HEK293 (cell line): ENCODE measurements around the gene PGK2.
A peak's percentile ranks its signal among the peaks of the same experiment; 100 is the strongest.
"Not testable (repeated sequence)": the region's sequence is repeated elsewhere in the genome, so short reads cannot be mapped to it uniquely, and the experiment has no call there.

Source experiments
- CTCF ChIA-PET: fragments of 350-600 bp; formaldehyde crosslinking; extraction: SDS; loops from one replicate; lab custom pipeline; 2021; ENCODE audit warnings: antibody characterized with exemption; lab: Yijun Ruan, JAX
- POLR2A ChIA-PET: fragments of 300-600 bp; formaldehyde crosslinking; extraction: SDS; loops from one replicate; lab custom pipeline; 2020; ENCODE audit warnings: antibody characterized with exemption, inconsistent platforms; lab: Yijun Ruan, JAX
- H3K27ac ChIP-seq: fragments of 200-500 bp; sonication (Bioruptor generic); 2 replicates; pipeline ENCODE4 v1.5.1; 2014; ENCODE audit warnings: low read depth, low read length, control low read depth, inconsistent platforms; ENCODE audit errors: extremely low read depth
- H3K36me3 ChIP-seq, 2 experiments: fragments of 200-500 bp in 1 of 2; sonication (Bioruptor generic) in 1 of 2; 1 replicate in 1 of 2; 2 replicates in 1 of 2; pipeline ENCODE4 v1.5.1; 2014 to 2017; ENCODE audit warnings: inconsistent platforms in 2 of 2, low read length in 2 of 2; ENCODE audit not compliant: control insufficient read depth in 2 of 2, insufficient read depth in 1 of 2
- H3K4me1 ChIP-seq: fragments of 200-500 bp; sonication (Bioruptor generic); 2 replicates; pipeline ENCODE4 v1.5.1; 2014; ENCODE audit warnings: mild to moderate bottlenecking, low read length, inconsistent platforms; ENCODE audit not compliant: control insufficient read depth, insufficient read depth
- H3K4me3 ChIP-seq: 2 replicates; pipeline ENCODE4 v1.5.1; 2011; ENCODE audit warnings: low read depth, mild to moderate bottlenecking, control low read depth, low read length, moderate library complexity
- H3K9me3 ChIP-seq: fragments of 200-500 bp; sonication (Bioruptor generic); 2 replicates; pipeline ENCODE4 v1.5.1; 2014; ENCODE audit warnings: low read depth, low read length, inconsistent platforms; ENCODE audit not compliant: control insufficient read depth, insufficient read depth
- EGR2 ChIP-seq: fragments of 450-650 bp; formaldehyde crosslinking; IDR thresholded peaks from 2 replicates; pipeline ENCODE4 v1.5.1; 2016; ENCODE audit warnings: low read depth, missing biosample characterization, missing genetic modification characterization
- FEZF1 ChIP-seq: fragments of 450-650 bp; formaldehyde crosslinking; IDR thresholded peaks from 2 replicates; pipeline ENCODE4 v1.5.1; 2016; ENCODE audit warnings: missing biosample characterization, missing genetic modification characterization
- HOXA7 ChIP-seq: sonication (generic); formaldehyde crosslinking; IDR thresholded peaks from 2 replicates; pipeline ENCODE4 v1.8.1; 2022; ENCODE audit warnings: missing genetic modification reagents, borderline replicate concordance
- KLF1 ChIP-seq: fragments of 450-650 bp; formaldehyde crosslinking; IDR thresholded peaks from 2 replicates; pipeline ENCODE4 v1.5.1; 2016; ENCODE audit warnings: missing biosample characterization, missing genetic modification characterization
- PRDM1 ChIP-seq: fragments of 450-650 bp; formaldehyde crosslinking; IDR thresholded peaks from 2 replicates; pipeline ENCODE4; 2016; ENCODE audit warnings: missing biosample characterization, missing genetic modification characterization
- ZBTB48 ChIP-seq: fragments of 450-650 bp; formaldehyde crosslinking; IDR thresholded peaks from 2 replicates; pipeline ENCODE4 v1.5.1; 2016; ENCODE audit warnings: missing biosample characterization, missing genetic modification characterization
- ZFHX2 ChIP-seq: fragments of 450-650 bp; formaldehyde crosslinking; conservative IDR thresholded peaks from 2 replicates; pipeline ENCODE4 v1.5.1; 2016; ENCODE audit warnings: missing biosample characterization, missing genetic modification characterization
- ZFP41 ChIP-seq: fragments of 450-650 bp; formaldehyde crosslinking; IDR thresholded peaks from 2 replicates; pipeline ENCODE4 v1.5.1; 2016; ENCODE audit warnings: missing biosample characterization, missing genetic modification characterization, borderline replicate concordance
- ZNF140 ChIP-seq: fragments of 450-650 bp; formaldehyde crosslinking; IDR thresholded peaks from 2 replicates; pipeline ENCODE4 v1.5.1; 2016; ENCODE audit warnings: missing biosample characterization, missing genetic modification characterization
- ZNF24 ChIP-seq: fragments of 450-650 bp; formaldehyde crosslinking; IDR thresholded peaks from 2 replicates; pipeline ENCODE4 v1.5.1; 2016; ENCODE audit warnings: missing biosample characterization, missing genetic modification characterization
- ZNF335 ChIP-seq: fragments of 450-650 bp; formaldehyde crosslinking; conservative IDR thresholded peaks from 2 replicates; pipeline ENCODE4 v1.5.1; 2016; ENCODE audit warnings: missing biosample characterization, missing genetic modification characterization
- ZNF341 ChIP-seq: fragments of 450-650 bp; formaldehyde crosslinking; IDR thresholded peaks from 2 replicates; pipeline ENCODE4; 2016; ENCODE audit warnings: low read depth, missing biosample characterization, missing genetic modification characterization
- ZNF37A ChIP-seq: fragments of 450-650 bp; IDR thresholded peaks from 2 replicates; pipeline ENCODE4 v1.5.1; 2018; ENCODE audit warnings: missing biosample characterization, missing genetic modification characterization
- ZNF514 ChIP-seq: fragments of 450-650 bp; formaldehyde crosslinking; IDR thresholded peaks from 2 replicates; pipeline ENCODE4 v1.5.1; 2016; ENCODE audit warnings: missing biosample characterization, missing genetic modification characterization
- ZNF521 ChIP-seq: fragments of 450-650 bp; formaldehyde crosslinking; IDR thresholded peaks from 2 replicates; pipeline ENCODE4 v1.5.1; 2017; ENCODE audit warnings: missing biosample characterization, mild to moderate bottlenecking, missing genetic modification characterization
- ZNF544 ChIP-seq: fragments of 450-650 bp; formaldehyde crosslinking; IDR thresholded peaks from 2 replicates; pipeline ENCODE4 v1.5.0; 2017; ENCODE audit warnings: missing biosample characterization, missing genetic modification characterization
- ZNF596 ChIP-seq: fragments of 450-650 bp; IDR thresholded peaks from 2 replicates; pipeline ENCODE4 v1.5.0; 2018; ENCODE audit warnings: missing biosample characterization, mild to moderate bottlenecking, missing genetic modification characterization, moderate library complexity
- ZNF621 ChIP-seq: fragments of 450-650 bp; formaldehyde crosslinking; IDR thresholded peaks from 2 replicates; pipeline ENCODE4 v1.5.1; 2017; ENCODE audit warnings: missing biosample characterization, missing genetic modification characterization
- ZNF658 ChIP-seq: fragments of 450-650 bp; formaldehyde crosslinking; IDR thresholded peaks from 2 replicates; pipeline ENCODE4; 2016; ENCODE audit warnings: missing biosample characterization, missing genetic modification characterization
- ZNF677 ChIP-seq: fragments of 450-650 bp; IDR thresholded peaks from 2 replicates; pipeline ENCODE4 v1.5.0; 2018; ENCODE audit warnings: missing biosample characterization, mild to moderate bottlenecking, missing genetic modification characterization, moderate library complexity
- ZXDB ChIP-seq: fragments of 450-650 bp; formaldehyde crosslinking; IDR thresholded peaks from 2 replicates; pipeline ENCODE4 v1.5.1; 2016; ENCODE audit warnings: missing biosample characterization, missing genetic modification characterization

The PGK2 gene

DNA sequence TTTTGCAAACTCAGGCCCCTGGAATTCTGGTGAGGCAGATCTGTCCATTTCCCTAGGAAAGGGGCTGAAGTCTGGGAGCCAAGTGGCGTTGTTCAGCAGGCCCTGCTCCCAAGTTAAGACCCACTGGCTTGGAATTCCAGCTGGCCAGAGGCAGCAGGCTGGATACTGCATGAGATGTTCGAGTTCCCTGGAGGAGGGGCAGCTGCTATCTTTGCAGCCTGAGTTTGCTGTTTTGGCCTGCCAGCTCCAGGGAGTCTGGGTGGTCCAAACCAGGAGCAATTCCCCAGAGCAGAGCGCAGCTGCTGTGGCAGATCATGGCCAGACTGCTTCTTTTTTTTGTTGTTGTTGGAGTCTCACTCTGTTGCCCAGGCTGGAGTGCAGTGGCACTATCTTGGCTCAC lies 18.2 kb upstream of the PGK2 start (continued):
- TF ChIP-seq ZNF37A (tag by site-specific recombination): no peak
- TF ChIP-seq ZNF140 (tag by site-specific recombination): no peak
- TF ChIP-seq ZNF521 (tag by site-specific recombination): no peak
- TF ChIP-seq FEZF1 (tag by site-specific recombination): no peak

GRCh38 chr6:49801525-49801924 lies 14.4 kb upstream of the PGK2 start:
- H3K36me3 ChIP-seq: no peaks in the 10 kb centered on the region

DNA sequence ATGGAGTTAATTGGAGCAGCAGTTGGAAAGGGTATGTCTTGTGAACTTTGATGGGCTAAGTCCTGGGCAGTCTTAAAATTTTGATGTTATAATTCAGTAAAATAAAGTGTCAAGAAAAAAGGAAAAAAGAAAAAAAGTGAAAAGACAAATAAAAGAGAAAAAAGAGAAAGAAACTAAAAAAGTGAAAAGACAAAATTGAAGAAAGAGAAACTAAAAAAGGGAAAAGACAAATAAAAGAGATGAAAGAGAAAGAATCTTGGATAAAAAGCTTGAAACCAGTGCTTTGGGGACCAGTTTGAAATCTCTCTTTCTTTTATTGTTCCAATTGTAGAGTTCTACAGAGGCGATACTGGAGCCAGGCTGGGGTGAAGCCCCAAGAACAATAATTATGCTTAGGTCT lies 12.0 kb upstream of the PGK2 start:
- H3K36me3 ChIP-seq: no peaks in the 10 kb centered on the region
- no peaks in the 10 kb centered on the region for H3K9me3 ChIP-seq
- no peaks in the 10 kb centered on the region for H3K4me1 ChIP-seq
- TF ChIP-seq PRDM1 (tag by site-specific recombination) (peak; percentile 96), ZNF341 (tag by site-specific recombination) (no peak)
- H3K27ac ChIP-seq: no peak overlapping the region
- ChIA-PET CTCF (no interaction called here), POLR2A (no interaction called here)
- H3K4me3 ChIP-seq: no peak overlapping the region

More at GRCh38 chr6:49801525-49801924, 14.4 kb upstream of the PGK2 start:
- H3K4me1 ChIP-seq: no peaks in the 10 kb centered on the region
- H3K9me3 ChIP-seq: no peaks in the 10 kb centered on the region
- TF ChIP-seq ZFP41 (tag by site-specific recombination) (no peak), ZNF621 (tag by site-specific recombination) (no peak), ZNF596 (tag by site-specific recombination) (no peak), ZXDB (no peak), ZNF544 (tag by site-specific recombination) (no peak)
- POLR2A ChIA-PET: no interaction called here
- no peak overlapping the region for H3K4me3 ChIP-seq
- CTCF ChIA-PET: no interaction called here
- H3K27ac ChIP-seq: no peak overlapping the region

- not testable (repeated sequence) for H3K27ac ChIP-seq
- peak overlapping the region; percentile 39 for H3K4me3 ChIP-seq
- TF ChIP-seq KLF1 (tag by site-specific recombination) (peak; percentile 21; the same call in 1 of the 2 replicates), ZFHX2 (tag by site-specific recombination) (0 out of 2 replicates have a peak, but pooled peaks have one; percentile 16), ZBTB48 (tag by site-specific recombination) (peak; percentile 57; the same call in 1 of the 2 replicates), EGR2 (tag by site-specific recombination) (0 out of 2 replicates have a peak, but pooled peaks have one; percentile 45), ZNF335 (tag by site-specific recombination) (0 out of 2 replicates have a peak, but pooled peaks have one; percentile 25)
Measured at GRCh38 chr6:49796842-49797455, 9.9 kb upstream of the PGK2 start.

DNA sequence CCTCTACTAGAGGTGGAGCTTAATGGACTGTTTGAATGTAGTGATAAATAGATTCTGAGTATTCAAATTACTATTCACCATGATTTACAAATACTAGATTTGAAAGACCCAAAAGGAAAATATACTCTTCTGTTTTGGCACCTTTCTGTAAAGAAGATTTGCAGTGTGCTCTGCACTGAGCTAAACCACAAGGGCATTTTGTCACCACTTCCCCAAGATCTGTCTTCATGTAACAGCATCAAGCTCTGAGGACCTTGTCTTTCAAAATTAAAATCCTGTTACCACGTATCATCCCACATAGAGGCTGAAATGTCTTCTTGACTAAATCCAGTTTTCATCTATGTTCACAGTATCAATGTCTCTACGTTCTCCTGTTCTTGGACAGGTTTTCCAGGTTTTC lies 3.3 kb upstream of the PGK2 start:
- Histone ChIP-seq H3K4me1 (no peaks in the 10 kb centered on the region), H3K36me3 (no peaks in the 10 kb centered on the region), H3K9me3 (no peaks in the 10 kb centered on the region), H3K4me3 (no peak overlapping the region), H3K27ac (no peak overlapping the region)
- CTCF ChIA-PET: interaction anchor here (1.1 kb wide), 1 partner anchor 59 kb away, joined by 3 read pairs; no protein-coding TSS in a partner anchor
- POLR2A ChIA-PET: no interaction called here
- TF ChIP-seq PRDM1 (tag by site-specific recombination) (no peak), ZNF677 (tag by site-specific recombination) (0 out of 2 replicates have a peak, but pooled peaks have one; percentile 41), HOXA7 (no peak), ZNF24 (tag by site-specific recombination) (no peak), ZNF514 (tag by site-specific recombination) (no peak), KLF1 (tag by site-specific recombination) (no peak), ZNF658 (tag by site-specific recombination) (no peak)

More at GRCh38 chr6:49796842-49797455, 9.9 kb upstream of the PGK2 start:
- POLR2A ChIA-PET, H3K4me1 ChIP-seq, H3K9me3 ChIP-seq, CTCF ChIA-PET, H3K36me3 ChIP-seq: not testable (repeated sequence)
